ENCODE data around the gene SNAPC2. TPM values are rescaled to one million over a fixed set of nuclear protein-coding genes. Genes with fewer than 3 reads are reported as not detected.
A peak's percentile ranks its signal among the peaks of the same experiment; 100 is the strongest.

The SNAPC2 gene
- total and polyA plus RNA-seq, 4 donors: 7.6 to 32.1 (median 21.1) TPM

GRCh38 chr19:7918615-7919421 is 1.3 kb upstream of the SNAPC2 start:
- TF ChIP-seq CTCF (IDR thresholded peaks at IDR 0.05; ENCODE audit: control extremely low read depth, extremely low read depth): no peak
- ATAC-seq (ENCODE audit: insufficient read depth, low FRiP score) (no peak), DNase-seq (no peak)
- H3K27me3 ChIP-seq (ENCODE audit: control insufficient read depth in 3 of 3, insufficient read depth in 3 of 3, low read length in 2 of 3): peaks cover 0 to 44% (median 28%) of the 10 kb centered on the region in 3 donors
- H3K36me3 ChIP-seq (ENCODE audit: control insufficient read depth in 4 of 4, insufficient read depth in 4 of 4, low read length in 4 of 4): peaks cover 0 to 15% (median 8%) of the 10 kb centered on the region in 4 donors
- H3K4me3 ChIP-seq: no peak overlapping the region
- H3K27ac ChIP-seq (ENCODE audit: low read depth in 1 of 2, low read length in 1 of 2): no peak overlapping the region
- H3K4me1 ChIP-seq (ENCODE audit: control insufficient read depth in 5 of 5, insufficient read depth in 5 of 5, low read length in 5 of 5): peaks cover 0 to 33% (median 12%) of the 10 kb centered on the region in 5 donors
- WGBS, 2 donors: 38 to 50% methylated on average over 42 of the region's 42 CpGs
- H3K9ac ChIP-seq (ENCODE audit: insufficient read depth in 1 of 2, low read length in 2 of 2): no peak overlapping the region
- H3K9me3 ChIP-seq (ENCODE audit: control insufficient read depth in 4 of 4, insufficient read depth in 3 of 4, low read length in 3 of 4): peaks cover 0 to 4% (median 0%) of the 10 kb centered on the region in 4 donors

- Histone ChIP-seq H3K9ac (ENCODE audit: insufficient read depth in 1 of 2, low read length in 2 of 2) (no peak overlapping the region), H3K4me1 (ENCODE audit: control insufficient read depth in 5 of 5, insufficient read depth in 5 of 5, low read length in 5 of 5) (peaks cover 0 to 33% (median 17%) of the 10 kb centered on the region in 5 donors), H3K27ac (ENCODE audit: low read depth in 1 of 2, low read length in 1 of 2) (peak overlapping the region; percentile 89 to 95), H3K4me3 (peak overlapping the region; percentile 68), H3K27me3 (ENCODE audit: control insufficient read depth in 3 of 3, insufficient read depth in 3 of 3, low read length in 2 of 3) (peaks cover 0 to 31% (median 18%) of the 10 kb centered on the region in 3 donors), H3K9me3 (ENCODE audit: control insufficient read depth in 4 of 4, insufficient read depth in 3 of 4, low read length in 3 of 4) (no peaks in the 10 kb centered on the region), H3K36me3 (ENCODE audit: control insufficient read depth in 4 of 4, insufficient read depth in 4 of 4, low read length in 4 of 4) (peaks cover 0 to 15% (median 8%) of the 10 kb centered on the region in 4 donors)
- WGBS, 2 donors: 0 to 1% methylated on average over 49 to 62 of the region's 62 CpGs
- ATAC-seq (ENCODE audit: insufficient read depth, low FRiP score) (peak; percentile 88), DNase-seq (peak; percentile 97 to 99 (median 97))
- no peak for TF ChIP-seq CTCF (IDR thresholded peaks at IDR 0.05; ENCODE audit: control extremely low read depth, extremely low read depth)
These were observed 572 bp downstream of the SNAPC2 start for GRCh38 chr19:7920519-7921301.

GRCh38 chr19:7921302-7921966 is 1.3 kb downstream of the SNAPC2 start:
- peaks cover 0 to 15% (median 8%) of the 10 kb centered on the region in 4 donors for H3K36me3 ChIP-seq (ENCODE audit: control insufficient read depth in 4 of 4, insufficient read depth in 4 of 4, low read length in 4 of 4)
- no peak for DNase-seq

More at GRCh38 chr19:7921302-7921966, 1.3 kb downstream of the SNAPC2 start:
- Histone ChIP-seq H3K4me1 (ENCODE audit: control insufficient read depth in 5 of 5, insufficient read depth in 5 of 5, low read length in 5 of 5) (peaks cover 0 to 32% (median 20%) of the 10 kb centered on the region in 5 donors), H3K4me3 (peak overlapping the region; percentile 48), H3K27me3 (ENCODE audit: control insufficient read depth in 3 of 3, insufficient read depth in 3 of 3, low read length in 2 of 3) (peaks cover 0 to 26% (median 15%) of the 10 kb centered on the region in 3 donors), H3K9ac (ENCODE audit: insufficient read depth in 1 of 2, low read length in 2 of 2) (no peak overlapping the region), H3K27ac (ENCODE audit: low read depth in 1 of 2, low read length in 1 of 2) (peak overlapping the region; percentile 4 to 89), H3K9me3 (ENCODE audit: control insufficient read depth in 4 of 4, insufficient read depth in 3 of 4, low read length in 3 of 4) (no peaks in the 10 kb centered on the region)
- whole genome bisulfite sequencing, 2 donors: 48 to 51% methylated on average over 17 of the region's 17 CpGs
- TF ChIP-seq CTCF (IDR thresholded peaks at IDR 0.05; ENCODE audit: control extremely low read depth, extremely low read depth): no peak
- ATAC-seq (ENCODE audit: insufficient read depth, low FRiP score): no peak

All from lung (tissue), 12 donors.